Fibroblast of lung (primary cell): ENCODE results near the gene TMEM43. TPM values are rescaled to one million over a fixed set of nuclear protein-coding genes. Genes with fewer than 3 reads are reported as not detected.

Experiments
- DNase-seq, 2 donors: peaks; one replicate each; pipeline versions ENCODE4 v3.0.0 to v3.0.0-alpha.2; 2010; ENCODE audit warnings: low read depth in 2 of 2
- H2AFZ ChIP-seq: 2 replicates; pipeline ENCODE4 v1.5.1; 2012; ENCODE audit warnings: low read length, control low read depth, inconsistent platforms
- H3K27ac ChIP-seq: 2 replicates; pipeline ENCODE4 v1.5.1; 2011; ENCODE audit warnings: low read length, control low read depth; ENCODE audit not compliant: insufficient read depth
- H3K27me3 ChIP-seq: 2 replicates; pipeline ENCODE4 v1.5.1; 2011; ENCODE audit warnings: mild to moderate bottlenecking, low read length; ENCODE audit not compliant: control insufficient read depth, insufficient read depth
- H3K36me3 ChIP-seq: 2 replicates; pipeline ENCODE4 v1.5.1; 2011; ENCODE audit warnings: low read length; ENCODE audit not compliant: control insufficient read depth, insufficient read depth
- H3K4me1 ChIP-seq: 2 replicates; pipeline ENCODE4 v1.5.1; 2011; ENCODE audit warnings: low read length; ENCODE audit not compliant: control insufficient read depth, insufficient read depth; ENCODE audit errors: extremely low read depth
- H3K4me2 ChIP-seq: 2 replicates; pipeline ENCODE4 v1.5.1; 2011; ENCODE audit warnings: low read length, control low read depth; ENCODE audit not compliant: insufficient read depth; ENCODE audit errors: extremely low read depth
- H3K4me3 ChIP-seq, 4 experiments: fragments of 200-600 bp in 1 of 4; sonication (generic) in 1 of 4; replicated peaks in 1 of 4; 2 replicates each; pipeline ENCODE4 v1.5.1; 2011 to 2016; ENCODE audit warnings: low read length in 4 of 4, low read depth in 3 of 4, mild to moderate bottlenecking in 3 of 4, control low read depth in 2 of 4, inconsistent platforms in 1 of 4, mixed read lengths in 1 of 4; ENCODE audit not compliant: insufficient read depth in 1 of 4; ENCODE audit errors: control extremely low read depth in 1 of 4
- H3K79me2 ChIP-seq: 2 replicates; pipeline ENCODE4 v1.5.1; 2012; ENCODE audit warnings: mild to moderate bottlenecking, low read length, inconsistent platforms; ENCODE audit not compliant: control insufficient read depth, insufficient read depth
- H3K9ac ChIP-seq: 2 replicates; pipeline ENCODE4 v1.5.1; 2011; ENCODE audit warnings: mild to moderate bottlenecking, low read length, control low read depth; ENCODE audit not compliant: insufficient read depth
- H3K9me3 ChIP-seq: 2 replicates; pipeline ENCODE4 v1.5.1; 2012; ENCODE audit warnings: low read depth, low read length; ENCODE audit not compliant: control insufficient read depth, insufficient read depth
- H4K20me1 ChIP-seq: 2 replicates; pipeline ENCODE4 v1.5.1; 2011; ENCODE audit warnings: low read length; ENCODE audit not compliant: control insufficient read depth, insufficient read depth; ENCODE audit errors: extremely low read depth
- EZH2 ChIP-seq: IDR thresholded peaks from 2 replicates; pipeline ENCODE4 v1.5.1; 2012; ENCODE audit warnings: low read length, control low read depth, mild to moderate bottlenecking; ENCODE audit errors: missing control alignments
- polyA plus RNA-seq, 2 donors: library from polyadenylated mRNA; depleted of rRNA in 1 of 2; stranded (reverse) in 1 of 2; unstranded in 1 of 2; fragments of >200 nt; gene quantifications; 2 replicates each; pipeline ENCODE4 v1.2.1, GENCODE V29; 2011 to 2012; ENCODE audit warnings: missing spikeins in 1 of 2
- total RNA-seq: library from RNA; depleted of rRNA; stranded (reverse); fragments of >200 nt; gene quantifications from 2 replicates; pipeline ENCODE4 v1.2.1, GENCODE V29; 2014
- TF ChIP-seq, protein P1 (sequence below), 2 donors: IDR thresholded peaks in 1 of 2; conservative IDR thresholded peaks in 1 of 2; 1 replicate in 1 of 2; 2 replicates in 1 of 2; pipeline ENCODE4 v1.5.1; 2011 to 2012; ENCODE audit warnings: low read length in 2 of 2, control low read depth in 1 of 2, inconsistent platforms in 1 of 2, low read depth in 1 of 2, mild to moderate bottlenecking in 1 of 2

TMEM43 gene
- total and polyA plus RNA-seq, 2 donors (not counting 1 experiment from before 2014, with no cell fraction given) = 114 to 180 TPM

DNA sequence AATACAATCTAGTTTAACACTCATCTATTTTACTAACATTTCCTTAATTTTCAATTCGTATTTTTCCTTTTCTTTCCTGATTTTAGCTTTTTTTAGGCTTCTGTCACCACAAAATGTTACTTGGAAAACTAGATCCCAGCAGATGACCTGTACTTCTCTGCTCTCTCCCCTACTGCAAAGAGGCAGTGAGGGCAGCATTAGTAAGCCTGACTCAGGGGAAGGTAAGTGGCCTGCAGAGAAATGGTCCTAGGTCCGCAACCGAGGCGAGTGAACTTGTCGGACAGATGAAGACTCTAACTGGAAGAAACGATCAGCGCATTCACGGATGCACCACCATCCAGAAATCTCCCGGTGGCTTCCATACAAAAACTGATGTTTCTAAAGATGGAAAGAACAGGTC is 20.4 kb downstream of the TMEM43 start:
- no peak for TF ChIP-seq EZH2
- TF ChIP-seq, protein P1, sequence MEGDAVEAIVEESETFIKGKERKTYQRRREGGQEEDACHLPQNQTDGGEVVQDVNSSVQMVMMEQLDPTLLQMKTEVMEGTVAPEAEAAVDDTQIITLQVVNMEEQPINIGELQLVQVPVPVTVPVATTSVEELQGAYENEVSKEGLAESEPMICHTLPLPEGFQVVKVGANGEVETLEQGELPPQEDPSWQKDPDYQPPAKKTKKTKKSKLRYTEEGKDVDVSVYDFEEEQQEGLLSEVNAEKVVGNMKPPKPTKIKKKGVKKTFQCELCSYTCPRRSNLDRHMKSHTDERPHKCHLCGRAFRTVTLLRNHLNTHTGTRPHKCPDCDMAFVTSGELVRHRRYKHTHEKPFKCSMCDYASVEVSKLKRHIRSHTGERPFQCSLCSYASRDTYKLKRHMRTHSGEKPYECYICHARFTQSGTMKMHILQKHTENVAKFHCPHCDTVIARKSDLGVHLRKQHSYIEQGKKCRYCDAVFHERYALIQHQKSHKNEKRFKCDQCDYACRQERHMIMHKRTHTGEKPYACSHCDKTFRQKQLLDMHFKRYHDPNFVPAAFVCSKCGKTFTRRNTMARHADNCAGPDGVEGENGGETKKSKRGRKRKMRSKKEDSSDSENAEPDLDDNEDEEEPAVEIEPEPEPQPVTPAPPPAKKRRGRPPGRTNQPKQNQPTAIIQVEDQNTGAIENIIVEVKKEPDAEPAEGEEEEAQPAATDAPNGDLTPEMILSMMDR (conservative IDR thresholded peaks at IDR 0.05 in 1 of 2, IDR thresholded peaks at IDR 0.05 in 1 of 2; ENCODE audit: low read depth in 1 of 2, low read length in 2 of 2) = no peak
- Histone ChIP-seq H2AFZ (no peak overlapping the region), H3K4me1 (peaks cover 34% of the 10 kb centered on the region), H3K27me3 (no peaks in the 10 kb centered on the region), H3K9ac (peak overlapping the region; percentile 37), H3K36me3 (peaks cover 26% of the 10 kb centered on the region), H3K4me2 (no peak overlapping the region), H3K79me2 (no peaks in the 10 kb centered on the region), H3K9me3 (no peaks in the 10 kb centered on the region), H3K4me3 (no peak overlapping the region), H4K20me1 (no peaks in the 10 kb centered on the region), H3K27ac (peak overlapping the region; percentile 99)
- peak; percentile 46 to 71 for DNase-seq

DNA sequence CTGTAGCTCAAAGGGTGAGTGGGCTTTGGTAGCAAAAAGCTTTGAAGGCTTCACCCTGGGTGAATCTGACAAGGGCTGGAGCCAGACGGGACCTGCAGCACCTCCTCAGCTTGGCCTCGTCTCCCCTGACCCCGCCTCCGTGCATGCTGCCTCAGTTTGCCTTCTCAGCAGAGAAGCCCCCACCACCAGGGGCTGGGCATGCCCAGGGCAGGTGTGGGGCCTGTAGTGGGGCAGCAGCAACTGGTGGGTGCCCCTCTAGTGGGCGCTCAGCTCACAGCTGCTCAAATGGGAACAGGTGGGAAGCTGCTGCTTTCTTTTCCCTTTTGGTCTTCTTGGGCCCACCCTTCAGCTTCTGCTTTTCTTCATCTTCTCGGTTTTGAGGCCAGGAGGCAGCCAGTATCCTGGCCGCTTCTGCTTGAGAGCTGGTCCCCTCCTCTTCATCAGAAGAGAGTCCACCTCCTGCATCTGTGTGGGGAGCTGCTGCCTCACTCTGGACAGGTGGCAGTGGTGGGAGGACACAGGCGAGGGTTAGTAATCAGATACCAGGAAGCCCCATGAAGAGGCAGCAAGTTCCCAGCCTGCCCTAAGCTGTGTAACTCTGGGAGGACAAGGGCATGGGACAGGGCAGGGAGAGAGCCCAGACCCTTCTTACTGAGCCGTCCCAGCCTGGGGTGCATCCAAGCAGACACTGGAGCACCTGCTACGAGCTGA is 21.0 kb downstream of the TMEM43 start:
- H3K9ac ChIP-seq = no peak overlapping the region
- no peak overlapping the region for H2AFZ ChIP-seq
- H3K36me3 ChIP-seq = peaks cover 26% of the 10 kb centered on the region
- H3K27ac ChIP-seq = peak overlapping the region; percentile 99
- H4K20me1 ChIP-seq = no peaks in the 10 kb centered on the region
- H3K79me2 ChIP-seq = no peaks in the 10 kb centered on the region
- DNase-seq = no peak
- H3K9me3 ChIP-seq = no peaks in the 10 kb centered on the region
- TF ChIP-seq, protein P1 (conservative IDR thresholded peaks at IDR 0.05 in 1 of 2, IDR thresholded peaks at IDR 0.05 in 1 of 2; ENCODE audit: low read depth in 1 of 2, low read length in 2 of 2) = no peak
- no peak for TF ChIP-seq EZH2
- no peak overlapping the region for H3K4me3 ChIP-seq
- H3K4me2 ChIP-seq = no peak overlapping the region
- H3K27me3 ChIP-seq = no peaks in the 10 kb centered on the region
- H3K4me1 ChIP-seq = peaks cover 34% of the 10 kb centered on the region

DNA sequence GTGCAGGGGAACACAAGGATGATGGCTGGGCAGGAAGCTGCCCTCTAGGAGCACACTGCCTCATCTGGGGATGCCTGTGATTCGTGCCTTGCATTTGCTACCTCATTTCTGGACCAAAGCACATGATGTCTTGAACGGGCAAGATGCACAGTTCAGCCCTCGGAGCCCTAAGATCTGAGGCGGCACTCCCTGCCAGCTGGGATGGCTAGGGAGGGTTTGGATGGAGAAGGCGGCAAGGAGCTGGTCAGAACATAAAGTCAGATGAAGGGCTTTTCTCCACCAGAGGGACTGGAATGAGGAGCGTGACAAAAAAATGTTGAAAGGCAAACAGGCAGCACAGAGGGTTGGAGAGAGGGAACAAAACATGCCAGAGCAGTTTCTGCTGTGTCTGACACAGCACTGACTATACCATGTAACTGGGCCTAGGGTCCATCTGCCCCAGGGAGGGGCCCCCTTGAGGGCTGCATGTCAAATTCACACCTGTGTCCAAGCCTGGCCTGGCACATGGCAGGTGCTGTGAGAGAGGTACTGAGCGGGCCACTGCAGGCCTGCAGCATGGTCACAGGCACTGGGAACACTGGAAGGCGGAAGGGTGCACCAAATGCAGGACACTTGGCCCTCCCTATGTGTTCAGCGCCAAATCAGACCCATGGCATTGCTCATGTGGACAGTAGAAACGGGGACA is 21.7 kb downstream of the TMEM43 start:
- Histone ChIP-seq H3K36me3 (peaks cover 27% of the 10 kb centered on the region), H3K9me3 (no peaks in the 10 kb centered on the region)
- no peak for TF ChIP-seq EZH2
- TF ChIP-seq, protein P1 (conservative IDR thresholded peaks at IDR 0.05 in 1 of 2, IDR thresholded peaks at IDR 0.05 in 1 of 2; ENCODE audit: low read depth in 1 of 2, low read length in 2 of 2) = no peak

More for the DNA sequence above, 21.7 kb downstream of the TMEM43 start:
- Histone ChIP-seq H2AFZ (no peak overlapping the region), H4K20me1 (no peaks in the 10 kb centered on the region), H3K79me2 (no peaks in the 10 kb centered on the region), H3K4me1 (peaks cover 34% of the 10 kb centered on the region), H3K27me3 (no peaks in the 10 kb centered on the region), H3K27ac (peak overlapping the region; percentile 29), H3K4me3 (no peak overlapping the region), H3K9ac (no peak overlapping the region), H3K4me2 (no peak overlapping the region)
- no peak for DNase-seq
